GM19238 (cell line): ENCODE data around the gene CBFA2T3.
"Not testable (repeated sequence)": the region's sequence is repeated elsewhere in the genome, so short reads cannot be mapped to it uniquely, and the experiment has no call there.

ENCODE experiments used
- DNase-seq: peaks from one replicate; pipeline ENCODE4 v3.0.0; 2011; ENCODE audit warnings: low spot score; ENCODE audit not compliant: insufficient read length

The CBFA2T3 gene

DNA sequence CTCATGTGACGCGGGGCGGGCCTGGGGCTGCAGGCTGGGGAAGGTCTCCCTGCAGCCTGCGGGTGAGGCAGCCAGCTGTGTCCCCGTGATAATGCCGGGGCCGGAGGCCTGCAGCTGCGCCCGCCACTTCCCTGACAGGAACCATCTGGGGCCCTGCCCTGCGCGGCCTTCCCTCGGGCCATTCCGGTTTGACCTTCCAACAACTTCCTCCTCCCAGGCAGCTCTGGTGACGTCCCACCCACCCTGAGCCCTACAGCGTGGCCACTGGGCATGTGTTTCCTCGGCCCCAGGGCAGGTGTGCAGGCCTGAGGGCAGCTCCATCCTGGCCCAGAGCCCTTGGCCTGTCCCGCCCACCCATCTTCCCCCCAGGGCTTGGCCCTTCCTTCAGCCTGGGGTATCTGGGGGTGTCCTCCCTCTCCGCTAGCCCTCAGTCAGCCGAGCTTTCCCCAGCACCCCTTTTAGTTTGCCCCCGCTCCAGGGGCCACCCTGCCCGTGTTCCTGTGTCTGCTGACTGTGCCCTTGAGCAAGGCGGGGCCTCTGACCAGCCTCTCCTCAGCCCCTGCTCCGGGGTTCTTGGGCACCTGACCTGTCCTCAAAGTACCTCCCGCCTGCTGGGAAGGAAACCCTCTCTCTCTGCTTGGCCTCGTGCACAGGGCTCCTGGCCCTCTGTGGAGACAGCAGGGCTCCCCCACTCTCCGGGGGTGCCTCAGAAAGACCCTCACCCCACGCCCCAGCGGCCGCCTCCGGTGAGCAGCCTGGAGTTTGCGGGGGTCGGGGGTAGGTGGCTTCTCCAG lies at the start of gene CBFA2T3:
Gene CBFA2T3 (minus strand): TSS at position 190 of the 794 bp plus-strand sequence. CDS start 400 bp downstream, outside the sequence.
- DNase-seq, result no peak

DNA sequence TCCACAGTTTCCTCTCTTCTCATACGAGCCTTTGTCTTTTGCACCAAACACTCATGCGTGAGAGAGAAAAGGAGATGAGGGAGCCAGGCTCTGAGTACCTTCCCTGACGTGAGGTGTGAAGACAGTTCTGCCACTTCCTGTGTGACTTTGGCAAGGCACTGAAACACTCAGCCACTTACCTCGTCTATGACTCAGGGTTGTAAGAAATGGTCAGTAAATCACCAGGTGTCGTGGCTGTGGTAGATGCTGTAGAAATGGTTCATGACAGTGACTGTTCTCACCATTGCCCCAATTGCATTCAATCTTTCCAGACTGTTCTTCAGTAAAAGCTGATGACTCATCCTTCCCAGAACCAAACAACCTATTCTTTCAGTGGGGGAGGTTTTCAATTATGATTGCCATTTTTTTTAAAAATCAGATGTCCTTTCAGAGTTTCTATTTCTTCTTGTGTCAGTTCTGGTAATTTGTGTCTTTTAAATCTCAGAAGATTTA lies 49.2 kb upstream of the CBFA2T3 start:
- DNase-seq, result peak; percentile 52

GRCh38 chr16:89025636-89026035 lies 48.6 kb upstream of the CBFA2T3 start:
- DNase-seq, result no peak

GRCh38 chr16:89024546-89025060 lies 47.6 kb upstream of the CBFA2T3 start:
- no peak for DNase-seq

GRCh38 chr16:89023621-89024511 lies 46.9 kb upstream of the CBFA2T3 start:
- DNase-seq, result no peak

DNA sequence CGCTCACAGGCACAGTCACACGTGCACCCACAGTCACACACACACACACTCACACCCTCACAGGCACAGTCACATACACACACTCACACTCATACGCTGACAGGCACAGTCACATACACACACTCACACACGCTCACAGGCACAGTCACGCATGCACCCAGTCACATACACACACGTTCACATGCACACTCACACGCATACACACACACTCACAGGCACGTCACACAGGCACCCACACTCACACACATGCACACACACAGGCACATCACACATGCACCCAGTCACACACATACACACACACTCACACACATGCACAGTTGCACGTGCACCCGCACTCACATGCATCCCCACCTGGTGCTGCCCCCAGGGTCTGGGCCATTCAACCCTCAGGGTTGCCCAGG lies 46.1 kb upstream of the CBFA2T3 start:
- DNase-seq, result no peak

GRCh38 chr16:89022051-89022836 lies 45.2 kb upstream of the CBFA2T3 start:
- DNase-seq, result no peak

DNA sequence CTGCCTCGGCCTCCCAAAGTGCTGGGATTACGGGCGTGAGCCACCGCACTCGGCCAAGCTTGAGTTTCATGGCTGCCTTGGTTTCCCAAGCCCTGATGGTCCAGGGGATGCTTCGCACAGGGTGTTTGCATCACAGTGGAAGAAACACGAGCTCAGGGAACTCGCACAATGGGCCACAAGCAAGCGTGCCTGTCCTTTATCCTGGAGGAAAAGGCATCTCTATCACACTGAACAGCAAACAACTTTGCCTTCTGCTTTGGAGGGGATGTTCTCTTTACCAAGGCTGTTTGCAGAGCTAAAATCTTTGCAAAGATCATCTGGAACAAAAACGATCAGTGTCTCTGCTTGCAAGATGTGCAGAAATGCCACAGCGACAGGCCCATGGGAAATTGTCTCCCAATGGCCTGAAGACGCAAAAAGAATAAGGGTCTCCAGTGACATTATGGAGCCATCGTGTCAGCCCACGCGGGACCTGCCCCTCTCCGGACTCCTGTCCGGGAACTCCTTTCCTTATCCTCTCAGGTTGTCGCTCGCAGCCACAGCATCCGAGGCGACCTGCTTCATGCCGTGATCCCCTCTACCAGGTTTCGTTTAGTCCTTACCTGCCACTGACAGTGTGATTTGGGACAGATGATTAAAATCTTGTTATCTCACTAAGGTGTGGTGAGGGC lies 44.1 kb upstream of the CBFA2T3 start:
- no peak for DNase-seq

DNA sequence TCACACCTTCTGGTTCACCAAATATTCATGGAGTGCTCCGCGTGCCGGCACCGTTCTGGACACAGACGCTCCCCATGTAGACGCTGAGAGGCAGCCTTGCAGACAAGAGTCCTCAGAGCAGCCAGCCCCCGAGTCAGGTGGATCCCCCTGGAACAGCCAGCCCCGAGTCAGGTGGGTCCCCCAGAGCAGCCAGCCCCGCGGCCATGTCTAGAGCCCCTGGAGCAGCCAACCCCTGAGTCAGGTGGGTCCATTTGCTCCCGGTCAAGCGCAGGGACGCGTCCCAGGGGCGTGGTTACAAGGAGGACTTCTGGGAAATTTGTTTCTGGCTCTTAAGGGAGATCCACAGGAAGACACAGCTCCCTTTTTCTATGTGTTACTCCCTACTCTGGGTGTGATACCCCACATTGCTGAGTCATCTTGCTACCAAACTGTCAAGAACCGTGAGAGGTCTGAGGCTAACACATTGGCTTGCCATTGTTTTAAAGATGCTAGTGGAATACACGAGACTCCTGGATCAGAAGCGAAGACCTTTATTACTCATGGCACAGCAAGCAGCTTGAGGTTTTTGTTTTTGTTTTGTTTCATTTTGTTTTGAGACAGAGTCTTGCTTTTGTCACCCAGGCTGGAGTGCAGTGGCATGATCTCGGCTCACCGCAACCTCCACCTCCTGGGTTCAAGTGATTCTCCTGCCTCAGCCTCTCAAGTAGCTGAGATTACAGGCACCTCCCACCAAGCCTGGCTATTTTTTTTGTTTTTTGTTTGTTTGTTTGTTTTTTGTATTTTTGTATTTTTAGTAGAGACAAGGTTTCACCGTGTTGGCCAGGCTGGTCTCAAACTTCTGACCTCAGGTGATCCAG lies 43.3 kb upstream of the CBFA2T3 start:
- DNase-seq, result peak; percentile 57

DNA sequence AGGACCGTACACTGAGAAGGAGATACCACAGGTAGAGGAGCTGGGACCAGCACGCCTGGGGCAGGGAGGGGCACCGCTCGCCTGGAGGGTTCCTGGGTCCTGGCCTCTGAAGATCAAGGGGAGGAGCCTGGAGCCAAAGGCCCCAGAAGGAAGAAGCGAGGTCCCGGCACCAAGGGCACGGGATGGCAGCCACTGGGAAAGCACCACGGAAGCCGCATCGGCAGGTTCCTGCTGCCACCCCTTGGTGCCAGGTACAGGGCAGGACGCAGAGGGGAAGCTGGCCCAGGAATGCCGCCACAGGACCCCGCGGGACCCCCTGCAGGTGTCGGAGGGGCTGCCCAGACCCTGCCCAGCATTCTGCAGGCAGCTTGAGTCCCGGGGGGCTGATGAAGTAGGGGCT lies 42.5 kb upstream of the CBFA2T3 start:
- DNase-seq, result no peak

- no peak for DNase-seq
Observed at GRCh38 chr16:89018282-89019158, 41.5 kb upstream of the CBFA2T3 start.

GRCh38 chr16:89017543-89018281 lies 40.7 kb upstream of the CBFA2T3 start:
- DNase-seq, result no peak

GRCh38 chr16:89016561-89016960 lies 39.6 kb upstream of the CBFA2T3 start:
- not testable (repeated sequence) for DNase-seq

DNA sequence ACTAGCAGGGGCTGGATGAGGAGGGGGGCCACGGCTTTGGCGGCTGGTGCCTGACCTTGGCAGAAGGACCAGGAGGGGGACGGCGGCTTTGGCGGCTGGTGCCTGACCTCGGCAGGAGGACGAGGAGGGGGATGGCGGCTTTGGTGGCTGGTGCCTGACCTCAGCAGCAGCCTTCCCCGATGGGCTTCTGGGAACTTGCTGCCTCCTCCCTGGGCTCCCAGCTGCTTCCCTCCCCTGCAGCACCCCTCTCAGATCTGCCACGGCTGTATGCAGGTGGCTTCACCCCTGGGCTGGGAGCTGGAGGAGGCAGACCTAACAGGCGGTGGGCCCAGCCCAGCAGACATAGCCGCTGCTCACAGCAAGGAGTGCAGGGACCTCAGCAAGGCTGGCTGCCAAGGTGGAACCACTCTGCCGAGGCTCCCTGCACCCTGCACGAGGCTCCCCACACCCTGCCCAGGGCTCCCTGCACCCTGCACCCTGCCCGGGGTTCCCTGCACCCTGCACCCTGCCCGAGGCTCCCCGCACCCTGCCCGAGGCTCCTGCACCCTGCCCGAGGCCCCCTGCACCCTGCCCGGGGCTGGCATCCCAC lies 38.4 kb upstream of the CBFA2T3 start:
- DNase-seq, result no peak

- DNase-seq, result no peak
Observed at GRCh38 chr16:89014403-89015230, 37.6 kb upstream of the CBFA2T3 start.

- DNase-seq, result no peak
Observed at GRCh38 chr16:89013692-89014402, 36.8 kb upstream of the CBFA2T3 start.
